Osteoblast (primary cell): ENCODE data around the gene SAXO2. TPM values are rescaled to one million over a fixed set of nuclear protein-coding genes. Genes with fewer than 3 reads are reported as not detected.
"Not testable (repeated sequence)": the region's sequence is repeated elsewhere in the genome, so short reads cannot be mapped to it uniquely, and the experiment has no call there.

Experiments
- DNase-seq: peaks from one replicate; pipeline ENCODE4 v3.0.0; 2011; ENCODE audit warnings: low spot score, mixed read lengths; ENCODE audit not compliant: insufficient read length; ENCODE audit errors: missing footprints
- H2AFZ ChIP-seq: 2 replicates; pipeline ENCODE4 v1.6.0; 2011; ENCODE audit warnings: mild to moderate bottlenecking, low read length
- H3K27ac ChIP-seq: 2 replicates; pipeline ENCODE4 v1.5.1; 2011; ENCODE audit warnings: mild to moderate bottlenecking, low read depth, low read length, moderate library complexity
- H3K27me3 ChIP-seq: 2 replicates; pipeline ENCODE4 v1.6.0; 2012; ENCODE audit warnings: mild to moderate bottlenecking, control low read depth, inconsistent platforms, low read length, moderate library complexity; ENCODE audit not compliant: insufficient read depth
- H3K36me3 ChIP-seq: 2 replicates; pipeline ENCODE4 v1.5.1; 2011; ENCODE audit warnings: mild to moderate bottlenecking, low read length, control low read depth, moderate library complexity; ENCODE audit not compliant: insufficient read depth
- H3K4me1 ChIP-seq: 2 replicates; pipeline ENCODE4 v1.5.1; 2011; ENCODE audit warnings: mild to moderate bottlenecking, low read length, control low read depth, moderate library complexity; ENCODE audit not compliant: insufficient read depth
- H3K4me2 ChIP-seq: 2 replicates; pipeline ENCODE4 v1.6.0; 2011; ENCODE audit warnings: mild to moderate bottlenecking, low read length; ENCODE audit not compliant: insufficient read depth
- H3K4me3 ChIP-seq: fragments of 200-600 bp; sonication (generic); 3 replicates; pipeline ENCODE4 v1.5.1; 2012; ENCODE audit warnings: mild to moderate bottlenecking, low read length, inconsistent platforms; ENCODE audit not compliant: insufficient read depth
- H3K79me2 ChIP-seq: 2 replicates; pipeline ENCODE4 v1.6.0; 2012; ENCODE audit warnings: mild to moderate bottlenecking, low read length, control low read depth, inconsistent platforms; ENCODE audit not compliant: insufficient read depth
- H3K9me3 ChIP-seq: 2 replicates; pipeline ENCODE4 v1.5.1; 2011; ENCODE audit warnings: low read depth, low read length, control low read depth
- H4K20me1 ChIP-seq: 2 replicates; pipeline ENCODE4 v1.6.0; 2012; ENCODE audit warnings: mild to moderate bottlenecking, low read length, control low read depth; ENCODE audit not compliant: insufficient read depth
- CTCF ChIP-seq: IDR thresholded peaks from 2 replicates; pipeline ENCODE4 v1.5.1; 2011; ENCODE audit warnings: mild to moderate bottlenecking, low read depth, low read length, moderate library complexity; ENCODE audit errors: extremely low read depth
- total RNA-seq: library from RNA; depleted of rRNA; stranded (reverse); fragments of >200 nt; gene quantifications from 2 replicates; pipeline ENCODE4 v1.2.3, GENCODE V29; 2012

The SAXO2 gene
- total RNA-seq, 1 donor = 1.1 TPM

DNA sequence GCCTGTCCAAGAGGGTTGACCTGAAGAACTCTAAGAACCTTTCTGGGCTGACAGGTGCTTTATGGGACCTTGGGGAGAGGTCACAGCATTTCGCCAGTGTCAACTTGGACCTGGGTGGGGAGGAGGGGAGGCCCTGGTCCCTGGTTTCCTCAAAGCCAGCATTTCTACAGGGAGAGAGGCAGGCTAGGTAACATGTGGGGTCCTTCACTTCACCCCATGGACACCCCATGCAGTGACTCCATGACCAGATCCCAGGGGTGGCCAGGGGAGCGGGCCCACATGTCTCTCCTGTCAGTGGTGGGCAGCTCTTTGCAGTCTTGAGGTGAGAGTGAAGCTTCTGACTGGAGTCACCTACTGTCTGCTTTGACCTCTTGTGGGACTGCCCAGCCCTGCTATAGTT, 50.8 kb downstream of the SAXO2 start:
- no peaks in the 10 kb centered on the region for H3K4me1 ChIP-seq

GRCh38 chr15:82313951-82314768, 51.5 kb downstream of the SAXO2 start:
- not testable (repeated sequence) for H3K4me2 ChIP-seq, H2AFZ ChIP-seq, H4K20me1 ChIP-seq, H3K27ac ChIP-seq, H3K4me1 ChIP-seq, DNase-seq, H3K36me3 ChIP-seq, H3K27me3 ChIP-seq, H3K79me2 ChIP-seq, H3K9me3 ChIP-seq, H3K4me3 ChIP-seq

More for the DNA sequence above, 50.8 kb downstream of the SAXO2 start:
- H3K27ac ChIP-seq = no peak overlapping the region
- DNase-seq = no peak
- TF ChIP-seq CTCF = no peak
- H3K79me2 ChIP-seq = no peaks in the 10 kb centered on the region
- no peak overlapping the region for H2AFZ ChIP-seq
- no peak overlapping the region for H3K4me2 ChIP-seq
- H3K9me3 ChIP-seq = no peaks in the 10 kb centered on the region
- H3K27me3 ChIP-seq = peaks cover 4% of the 10 kb centered on the region
- no peaks in the 10 kb centered on the region for H4K20me1 ChIP-seq
- no peak overlapping the region for H3K4me3 ChIP-seq
- H3K36me3 ChIP-seq = no peaks in the 10 kb centered on the region

- no peaks in the 10 kb centered on the region for H3K9me3 ChIP-seq
- no peak overlapping the region for H3K4me2 ChIP-seq
- no peaks in the 10 kb centered on the region for H3K27me3 ChIP-seq
- H3K79me2 ChIP-seq = no peaks in the 10 kb centered on the region
- H3K4me1 ChIP-seq = no peaks in the 10 kb centered on the region
- no peaks in the 10 kb centered on the region for H4K20me1 ChIP-seq
- H3K4me3 ChIP-seq = no peak overlapping the region
- no peak for TF ChIP-seq CTCF
- H2AFZ ChIP-seq = no peak overlapping the region
- H3K27ac ChIP-seq = no peak overlapping the region
- no peaks in the 10 kb centered on the region for H3K36me3 ChIP-seq
- DNase-seq = no peak
Measured at GRCh38 chr15:82314769-82315518, 52.3 kb downstream of the SAXO2 start.

DNA sequence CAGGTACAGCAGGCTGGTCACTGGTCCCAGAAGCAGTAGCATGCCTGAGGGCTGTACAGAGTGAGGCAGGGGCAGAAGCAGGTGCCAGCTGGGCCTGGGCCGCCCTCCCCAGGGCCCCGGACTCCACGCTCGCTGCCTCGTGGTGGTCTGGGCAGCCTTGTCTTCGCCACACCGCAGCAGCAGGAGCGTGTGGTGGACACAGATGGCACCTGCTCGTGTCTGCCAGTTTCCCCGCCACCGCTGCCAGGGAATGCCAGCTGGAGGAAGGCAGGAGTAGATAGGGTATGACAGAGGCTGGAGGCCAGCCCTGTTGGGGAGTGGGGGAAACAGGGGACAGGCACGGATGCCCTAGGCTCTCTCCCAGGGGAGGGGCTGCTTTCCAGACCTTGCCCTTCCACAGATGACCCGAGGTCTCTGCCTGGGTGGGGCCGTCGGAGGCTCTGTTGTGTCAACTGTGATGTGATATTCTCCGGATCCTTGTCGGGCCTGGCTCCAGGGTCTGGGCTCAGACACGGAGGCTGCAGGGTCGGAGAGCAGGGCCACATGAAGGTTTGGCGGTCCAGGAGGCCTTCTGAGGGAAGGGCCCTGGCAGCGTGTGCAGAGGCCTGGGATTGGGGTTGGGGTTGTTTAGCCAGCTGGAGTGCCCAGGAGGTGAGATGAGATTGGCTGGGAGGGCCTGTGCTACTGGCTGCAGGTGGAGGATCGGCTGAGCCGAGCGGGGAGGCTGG, 53.1 kb downstream of the SAXO2 start:
- no peak for TF ChIP-seq CTCF
- no peaks in the 10 kb centered on the region for H4K20me1 ChIP-seq
- no peaks in the 10 kb centered on the region for H3K36me3 ChIP-seq
- no peaks in the 10 kb centered on the region for H3K79me2 ChIP-seq
- H3K27me3 ChIP-seq = no peaks in the 10 kb centered on the region
- no peak overlapping the region for H3K4me3 ChIP-seq
- no peaks in the 10 kb centered on the region for H3K4me1 ChIP-seq
- H3K9me3 ChIP-seq = no peaks in the 10 kb centered on the region
- no peak for DNase-seq
- no peak overlapping the region for H3K4me2 ChIP-seq
- no peak overlapping the region for H2AFZ ChIP-seq
- H3K27ac ChIP-seq = no peak overlapping the region

DNA sequence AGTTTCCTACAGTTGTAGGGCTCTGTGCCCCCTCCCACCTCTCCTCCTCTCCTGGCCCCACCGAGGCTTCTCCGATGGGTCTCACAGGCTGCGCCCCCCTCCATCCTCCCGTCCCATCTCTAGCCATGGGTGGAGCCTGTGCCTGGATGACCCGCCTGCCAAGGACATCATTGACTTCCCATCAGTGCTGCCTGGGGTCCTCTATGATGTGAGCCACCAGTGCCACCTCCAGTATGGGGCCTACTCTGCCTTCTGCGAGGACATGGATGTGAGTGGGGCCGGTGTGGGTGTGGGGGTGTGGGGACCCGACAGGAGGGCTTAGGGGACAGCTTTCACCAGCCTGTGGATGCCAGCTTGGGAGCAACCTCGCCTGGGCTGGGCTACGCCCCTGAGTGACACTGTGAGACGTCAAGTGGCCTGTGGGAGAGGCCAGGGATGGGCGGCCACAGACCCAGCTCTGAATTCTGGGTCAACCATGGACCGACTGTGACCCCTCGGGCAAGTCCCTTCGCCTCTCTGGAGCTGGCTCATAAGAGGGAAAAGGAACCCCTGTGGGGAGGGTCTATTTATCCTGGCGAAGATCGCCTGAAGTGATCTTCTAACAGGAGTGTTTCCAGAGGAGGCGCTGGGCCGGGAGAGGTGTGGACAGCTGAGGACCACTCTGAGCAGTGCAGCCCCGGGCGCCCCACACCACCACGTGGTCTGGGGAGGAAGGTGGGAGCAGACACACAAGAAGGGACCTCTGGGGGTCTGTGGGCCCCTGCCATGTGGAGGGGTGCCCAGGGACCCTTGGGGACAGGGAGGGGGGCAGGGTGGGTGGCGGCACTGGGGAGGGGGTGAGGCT, 53.9 kb downstream of the SAXO2 start:
- not testable (repeated sequence) for H3K79me2 ChIP-seq, H3K4me1 ChIP-seq, H3K27ac ChIP-seq, DNase-seq, H3K4me3 ChIP-seq, H3K36me3 ChIP-seq, H3K27me3 ChIP-seq, H3K9me3 ChIP-seq, H3K4me2 ChIP-seq, H4K20me1 ChIP-seq, H2AFZ ChIP-seq
